GM19023 (cell line): Measurements from ENCODE around the gene RBMY1D.
"Not testable (repeated sequence)": the region's sequence is repeated elsewhere in the genome, so short reads cannot be mapped to it uniquely, and the experiment has no call there.

ENCODE experiments used
- ATAC-seq: cut with Tn5 transposase; IDR thresholded peaks from one replicate; pipeline ENCODE4 v1.9.1; 2021; ENCODE audit warnings: mild to moderate bottlenecking, moderate library complexity; ENCODE audit not compliant: unreplicated experiment

The RBMY1D gene

GRCh38 chrY:21894426-21894825 is at the start of gene RBMY1D:
RBMY1D (minus strand) TSS chrY:21894526; CDS start chrY:21892513, 2,013 bp downstream.
- ATAC-seq, result not testable (repeated sequence)

- ATAC-seq, result not testable (repeated sequence)
Observed at GRCh38 chrY:21917932-21918331, 23.6 kb upstream of the RBMY1D start, which contains the start of gene RBMY1E. RBMY1E (minus strand) TSS chrY:21918032; CDS start chrY:21916054, 1,978 bp downstream.

- ATAC-seq, result not testable (repeated sequence)
Observed at GRCh38 chrY:21869407-21870076, 24.8 kb downstream of the RBMY1D start.

- ATAC-seq, result no peak
Observed at GRCh38 chrY:21845481-21845880, 48.8 kb downstream of the RBMY1D start.

- no peak for ATAC-seq
Observed at GRCh38 chrY:21842090-21842489, 52.2 kb downstream of the RBMY1D start.

GRCh38 chrY:21839489-21839888 is 54.8 kb downstream of the RBMY1D start:
- ATAC-seq, result no peak

- no peak for ATAC-seq
Observed at GRCh38 chrY:21836343-21836742, 58.0 kb downstream of the RBMY1D start.

GRCh38 chrY:21835052-21835451 is 59.3 kb downstream of the RBMY1D start:
- ATAC-seq, result no peak
